BJ (cell line): ENCODE measurements around the gene DDRGK1. TPM values are rescaled to one million over a fixed set of nuclear protein-coding genes. Genes with fewer than 3 reads are reported as not detected.

Experiments used
- CTCF ChIA-PET: fragments of 350-600 bp; formaldehyde crosslinking; extraction: SDS; loops from one replicate; lab custom pipeline; 2021; ENCODE audit warnings: antibody characterized with exemption, inconsistent platforms; lab: Yijun Ruan, JAX
- POLR2A ChIA-PET: fragments of 300-600 bp; sonication (Branson Sonifier 250); formaldehyde crosslinking; extraction: SDS; loops from one replicate; lab custom pipeline; 2021; ENCODE audit warnings: antibody characterized with exemption; lab: Charles Lee
- DNase-seq: peaks from one replicate; pipeline ENCODE4 v3.0.0-alpha.2; 2011; ENCODE audit warnings: low read depth
- H3K27me3 ChIP-seq: 2 replicates; pipeline ENCODE4 v1.6.0; 2011; ENCODE audit warnings: low read length; ENCODE audit not compliant: control insufficient read depth, insufficient read depth
- H3K36me3 ChIP-seq: 2 replicates; pipeline ENCODE4 v1.5.1; 2011; ENCODE audit warnings: low read length; ENCODE audit not compliant: control insufficient read depth, insufficient read depth
- H3K4me3 ChIP-seq: 2 replicates; pipeline ENCODE4 v1.5.1; 2011; ENCODE audit warnings: low read depth, mild to moderate bottlenecking, control low read depth, low read length
- polyA plus RNA-seq: library from polyadenylated mRNA; depleted of rRNA; stranded (reverse); fragments of >200 nt; gene quantifications from 2 replicates; pipeline ENCODE4 v1.2.3, GENCODE V29; 2011
- TF ChIP-seq, protein P1 (sequence below): IDR thresholded peaks from 2 replicates; pipeline ENCODE4 v1.5.1; 2011; ENCODE audit warnings: low read depth, mild to moderate bottlenecking, control low read depth, inconsistent platforms, low read length, moderate library complexity; ENCODE audit not compliant: insufficient read depth

The DDRGK1 gene
- polyA plus RNA-seq, 1 experiment: 34.9 TPM

DNA sequence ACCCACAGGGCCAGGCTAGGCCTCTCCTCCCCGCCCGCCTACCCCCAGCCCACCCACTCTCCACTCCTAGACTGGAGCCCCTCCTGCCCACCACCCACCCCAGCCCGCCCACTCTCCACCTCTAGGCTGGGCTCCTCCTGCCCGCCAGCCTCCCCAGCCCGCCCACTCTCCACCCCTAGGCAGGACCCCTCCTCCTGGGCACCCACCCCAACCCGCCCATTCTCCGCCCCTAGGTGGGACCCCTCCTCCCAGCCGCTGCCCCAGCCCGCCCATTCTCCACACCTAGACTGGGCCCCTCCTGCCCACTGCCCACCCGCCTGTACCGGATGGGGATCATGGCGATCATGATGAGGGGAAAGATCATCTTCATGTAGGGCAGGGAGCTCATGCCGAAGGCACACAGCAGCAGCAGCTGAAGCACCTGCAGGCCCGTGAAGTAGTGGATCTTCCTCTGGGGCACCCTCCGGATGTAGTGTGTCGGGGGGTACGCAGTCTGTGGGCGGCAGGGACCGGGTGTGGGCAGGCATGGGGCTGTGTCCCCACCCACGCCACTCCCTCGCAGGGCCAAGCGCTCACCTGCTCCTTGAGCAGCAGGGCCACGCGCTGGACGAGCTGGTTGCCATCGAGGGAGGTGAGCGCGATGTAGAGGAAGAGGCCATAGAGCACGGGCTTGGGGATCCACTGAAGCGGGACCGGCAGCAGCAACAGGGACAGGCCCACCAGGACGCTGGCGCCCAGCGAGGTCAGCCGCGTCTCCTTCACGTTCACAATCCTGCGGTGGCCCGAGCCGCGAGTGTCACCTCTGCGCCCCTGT is 23.7 kb upstream of the DDRGK1 start:
- Histone ChIP-seq H3K36me3 (peaks cover 2% of the 10 kb centered on the region), H3K4me3 (no peak overlapping the region), H3K27me3 (no peaks in the 10 kb centered on the region)
- ChIA-PET POLR2A (no interaction called here), CTCF (interaction anchor here (1.7 kb wide), 1 partner anchor 9 kb away, joined by 8 read pairs; no protein-coding TSS in a partner anchor)
- TF ChIP-seq, protein P1, sequence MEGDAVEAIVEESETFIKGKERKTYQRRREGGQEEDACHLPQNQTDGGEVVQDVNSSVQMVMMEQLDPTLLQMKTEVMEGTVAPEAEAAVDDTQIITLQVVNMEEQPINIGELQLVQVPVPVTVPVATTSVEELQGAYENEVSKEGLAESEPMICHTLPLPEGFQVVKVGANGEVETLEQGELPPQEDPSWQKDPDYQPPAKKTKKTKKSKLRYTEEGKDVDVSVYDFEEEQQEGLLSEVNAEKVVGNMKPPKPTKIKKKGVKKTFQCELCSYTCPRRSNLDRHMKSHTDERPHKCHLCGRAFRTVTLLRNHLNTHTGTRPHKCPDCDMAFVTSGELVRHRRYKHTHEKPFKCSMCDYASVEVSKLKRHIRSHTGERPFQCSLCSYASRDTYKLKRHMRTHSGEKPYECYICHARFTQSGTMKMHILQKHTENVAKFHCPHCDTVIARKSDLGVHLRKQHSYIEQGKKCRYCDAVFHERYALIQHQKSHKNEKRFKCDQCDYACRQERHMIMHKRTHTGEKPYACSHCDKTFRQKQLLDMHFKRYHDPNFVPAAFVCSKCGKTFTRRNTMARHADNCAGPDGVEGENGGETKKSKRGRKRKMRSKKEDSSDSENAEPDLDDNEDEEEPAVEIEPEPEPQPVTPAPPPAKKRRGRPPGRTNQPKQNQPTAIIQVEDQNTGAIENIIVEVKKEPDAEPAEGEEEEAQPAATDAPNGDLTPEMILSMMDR: no peak
- DNase-seq: no peak

DNA sequence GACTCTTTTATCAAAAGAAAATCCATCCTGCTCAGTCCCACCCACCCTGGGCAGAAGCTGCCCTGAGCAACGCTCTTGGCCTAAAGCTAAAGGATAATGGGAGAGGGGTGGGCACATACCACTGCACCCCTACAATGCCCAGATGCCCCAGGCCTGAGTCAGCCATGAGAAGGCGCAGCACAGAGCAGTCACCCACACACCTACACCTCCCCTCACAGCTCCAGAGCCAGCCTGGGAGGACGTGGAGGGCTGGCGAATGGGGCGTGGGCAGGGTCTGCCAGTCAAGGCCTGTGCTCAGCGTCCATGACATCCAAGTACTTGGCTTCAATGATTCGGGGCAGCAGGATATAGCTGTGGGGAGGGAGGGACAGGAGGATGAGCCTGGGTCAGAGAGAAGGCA is 23.0 kb upstream of the DDRGK1 start:
- Histone ChIP-seq H3K4me3 (no peak overlapping the region), H3K36me3 (peaks cover 3% of the 10 kb centered on the region), H3K27me3 (no peaks in the 10 kb centered on the region)
- CTCF ChIA-PET: interaction anchor here (1.7 kb wide), 1 partner anchor 8 kb away, joined by 8 read pairs; no protein-coding TSS in a partner anchor
- POLR2A ChIA-PET: no interaction called here
- DNase-seq: no peak
- TF ChIP-seq, protein P1: no peak

DNA sequence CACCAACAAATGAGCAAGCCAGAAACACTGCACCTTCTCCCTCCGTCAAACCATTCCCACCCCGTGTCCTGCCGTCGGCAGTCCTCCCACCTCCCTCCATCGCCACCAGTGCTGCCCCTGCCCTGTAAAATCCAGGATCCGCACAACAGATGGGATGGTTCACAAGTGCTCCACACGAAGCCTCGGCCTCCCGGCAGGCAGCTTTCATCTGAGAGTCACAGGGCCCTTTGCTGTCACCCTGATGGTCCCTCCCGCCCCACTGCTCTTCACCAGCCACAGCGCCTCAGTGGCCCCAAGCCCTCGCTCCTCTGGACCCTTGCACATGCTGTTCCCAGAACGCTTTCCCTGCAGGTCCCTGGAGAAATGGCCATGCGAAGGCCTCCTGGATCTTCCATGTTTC is 22.4 kb upstream of the DDRGK1 start:
- DNase-seq: no peak
- POLR2A ChIA-PET: no interaction called here
- CTCF ChIA-PET: interaction anchor here (1.7 kb wide), 1 partner anchor 8 kb away, joined by 8 read pairs; no protein-coding TSS in a partner anchor
- Histone ChIP-seq H3K36me3 (peaks cover 5% of the 10 kb centered on the region), H3K4me3 (no peak overlapping the region), H3K27me3 (no peaks in the 10 kb centered on the region)
- TF ChIP-seq, protein P1: no peak

DNA sequence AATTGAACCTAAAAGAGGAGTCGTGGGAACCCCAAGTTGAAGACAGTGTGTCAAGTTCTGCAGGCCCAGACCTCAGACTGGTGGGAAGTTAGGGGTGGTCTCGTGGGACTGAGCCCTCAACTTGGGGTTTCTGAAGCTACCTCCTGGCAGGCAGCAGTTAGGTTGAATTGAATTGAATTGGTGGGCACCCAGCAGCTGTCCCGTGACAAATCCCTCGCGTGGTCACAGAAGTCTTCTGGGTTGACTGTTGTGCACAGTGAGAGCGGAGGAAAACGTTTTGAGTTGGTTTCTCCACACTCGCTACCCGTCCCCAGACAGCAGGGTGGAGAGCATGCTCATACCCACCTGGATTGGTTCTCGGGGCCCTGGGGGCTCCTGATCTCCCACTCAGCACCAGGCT is 21.6 kb upstream of the DDRGK1 start:
- ChIA-PET CTCF (interaction anchor here (0.6 kb wide), 1 partner anchor 60 kb away, joined by 3 read pairs; no protein-coding TSS in a partner anchor), POLR2A (no interaction called here)
- Histone ChIP-seq H3K27me3 (no peaks in the 10 kb centered on the region), H3K4me3 (no peak overlapping the region), H3K36me3 (peaks cover 8% of the 10 kb centered on the region)
- DNase-seq: no peak
- TF ChIP-seq, protein P1: no peak

DNA sequence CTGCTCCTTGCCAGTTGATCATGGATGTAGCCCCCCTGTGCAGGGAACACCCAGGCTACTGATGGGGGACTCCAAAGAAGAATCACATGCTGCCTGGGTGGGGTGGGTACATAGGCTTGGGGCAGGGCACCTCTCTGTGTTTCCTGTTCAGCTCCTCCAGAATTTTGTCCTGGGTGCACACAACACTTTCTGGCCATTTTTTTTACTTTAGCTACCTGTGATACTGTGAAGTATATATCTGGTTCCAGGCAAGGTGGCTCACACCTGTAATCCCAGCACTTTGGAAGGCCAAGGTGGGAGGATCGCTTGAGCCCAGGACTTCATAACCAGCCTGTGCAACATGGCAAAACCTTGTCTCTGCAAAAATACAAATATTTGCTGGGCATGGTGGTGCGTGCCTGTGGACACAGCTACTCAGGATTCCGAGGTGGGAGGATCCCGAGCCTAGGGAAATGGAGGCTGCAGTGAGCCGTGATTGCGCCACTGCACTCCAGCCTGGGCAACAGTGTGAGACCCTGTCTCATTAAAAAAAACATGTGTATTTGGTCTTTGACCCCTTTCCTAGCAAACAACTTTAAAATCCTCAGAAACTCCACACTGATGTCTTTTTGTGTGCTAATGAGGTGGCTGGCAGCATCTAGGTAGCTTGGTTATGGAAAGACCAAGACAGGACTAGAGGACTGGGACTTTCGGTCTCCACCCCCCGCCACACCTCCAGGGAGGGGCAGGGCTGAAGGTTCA is 20.4 kb upstream of the DDRGK1 start:
- POLR2A ChIA-PET: no interaction called here
- H3K4me3 ChIP-seq: no peak overlapping the region
- no peaks in the 10 kb centered on the region for H3K27me3 ChIP-seq
- no peak for DNase-seq
- TF ChIP-seq, protein P1: no peak
- CTCF ChIA-PET: interaction anchor here (1.0 kb wide), 2 partner anchors 17 to 105 kb away, joined by 3 read pairs; no protein-coding TSS in a partner anchor
- H3K36me3 ChIP-seq: peaks cover 9% of the 10 kb centered on the region
